HL-60 (cell line): ENCODE data around the gene TMC3.

Experiments
- CTCF ChIP-seq: IDR thresholded peaks from one replicate; pipeline ENCODE4 v1.5.1; 2011; ENCODE audit warnings: low read length, control low read depth, inconsistent platforms; ENCODE audit not compliant: insufficient read depth
- SPI1 ChIP-seq: IDR thresholded peaks from 2 replicates; pipeline ENCODE4 v1.6.1; 2012; ENCODE audit warnings: low read depth, mild to moderate bottlenecking, borderline replicate concordance

- TF ChIP-seq CTCF: no peak
- TF ChIP-seq SPI1: no peak
Observed at GRCh38 chr15:81327516-81327915, 46.5 kb downstream of the TMC3 start.
